Renal cortex interstitium (tissue), 11 donors: Measurements from ENCODE around the gene NDUFAF8. TPM values are rescaled to one million over a fixed set of nuclear protein-coding genes. Genes with fewer than 3 reads are reported as not detected.
A peak's percentile ranks its signal among the peaks of the same experiment; 100 is the strongest.

Experiments
- DNase-seq, 11 donors: peaks; one replicate each; pipeline ENCODE4 v3.0.0-alpha.2; 2013; ENCODE audit warnings: low read depth in 9 of 11, low spot score in 4 of 11; ENCODE audit errors: extremely low read depth in 1 of 11
- polyA plus RNA-seq, 3 donors: library from polyadenylated mRNA; unstranded; fragments of 120-200 nt; gene quantifications; one replicate each; pipeline ENCODE4 v1.2.1, GENCODE V29; 2013; ENCODE audit not compliant: insufficient read length in 3 of 3

NDUFAF8 gene
- polyA plus RNA-seq, 3 donors = 48.9 to 58.4 (median 51.8) TPM

- no peak for DNase-seq
Measured at GRCh38 chr17:81197409-81197795, 41.7 kb upstream of the NDUFAF8 start.

DNA sequence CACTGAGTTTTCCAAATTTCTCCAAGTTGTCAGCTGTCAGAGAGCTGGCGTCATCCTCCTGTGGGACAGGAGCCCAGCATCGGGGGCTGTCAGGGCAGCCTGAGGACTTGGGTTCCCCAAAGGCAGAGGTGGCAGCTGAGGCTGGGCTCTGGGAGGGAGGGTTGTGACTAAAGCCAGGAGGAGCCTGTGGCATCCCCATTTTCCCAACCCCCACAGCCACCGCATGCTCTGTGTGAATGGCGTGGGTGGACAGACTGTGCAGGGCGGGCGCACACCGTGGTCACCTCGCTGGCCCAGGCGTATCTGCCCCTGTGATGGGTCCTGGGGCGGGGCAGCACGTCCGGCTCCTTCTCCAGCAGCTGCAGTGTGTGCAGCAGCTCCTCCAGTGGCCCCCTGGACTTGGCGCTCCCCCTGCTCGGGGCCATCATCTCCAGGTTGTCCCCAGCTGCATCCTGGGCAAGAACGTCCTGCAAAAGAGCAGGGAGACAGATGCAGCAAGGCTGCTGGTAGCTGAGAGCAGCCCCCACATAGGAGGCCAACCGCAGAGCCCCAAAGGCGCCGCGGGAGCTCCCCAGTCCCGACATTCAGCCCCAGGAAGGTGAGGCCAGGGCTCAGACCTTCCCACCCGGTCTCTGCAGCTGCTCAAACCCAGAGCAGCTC is 41.2 kb upstream of the NDUFAF8 start:
- no peak for DNase-seq

DNA sequence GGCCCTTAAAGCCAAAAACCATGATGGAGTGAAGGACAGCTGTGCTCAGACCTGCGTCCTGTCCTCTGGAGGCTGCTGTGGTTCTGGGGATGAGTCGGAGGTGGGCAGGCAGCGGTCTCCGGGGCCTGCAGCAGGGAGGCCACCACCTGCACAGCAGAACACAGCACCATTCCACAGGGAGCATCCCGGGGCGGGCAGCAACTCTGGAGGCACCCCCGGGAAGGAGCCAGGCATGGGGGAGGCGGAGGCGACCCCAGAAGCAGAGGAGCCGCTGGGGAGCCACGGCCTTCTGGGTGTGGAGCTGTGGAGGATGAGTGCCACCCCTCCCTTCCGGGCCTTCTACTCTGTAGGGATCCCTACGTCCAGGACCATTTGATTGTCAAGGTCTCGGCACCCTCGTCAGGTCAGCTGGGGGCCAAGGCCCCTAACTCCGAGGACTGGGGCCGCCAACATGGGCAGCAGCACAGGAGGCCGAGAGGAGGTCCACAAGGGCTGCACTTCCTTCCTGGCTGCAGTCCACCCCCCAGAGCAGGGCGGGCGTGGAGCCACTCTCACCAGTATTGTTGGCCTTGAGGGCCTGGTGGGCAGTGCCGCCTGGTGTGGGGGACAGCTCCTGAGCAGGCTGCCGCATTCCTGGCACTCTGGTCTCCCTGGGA is 40.2 kb upstream of the NDUFAF8 start:
- no peak for DNase-seq

GRCh38 chr17:81199482-81199830 is 39.7 kb upstream of the NDUFAF8 start:
- DNase-seq = no peak

DNA sequence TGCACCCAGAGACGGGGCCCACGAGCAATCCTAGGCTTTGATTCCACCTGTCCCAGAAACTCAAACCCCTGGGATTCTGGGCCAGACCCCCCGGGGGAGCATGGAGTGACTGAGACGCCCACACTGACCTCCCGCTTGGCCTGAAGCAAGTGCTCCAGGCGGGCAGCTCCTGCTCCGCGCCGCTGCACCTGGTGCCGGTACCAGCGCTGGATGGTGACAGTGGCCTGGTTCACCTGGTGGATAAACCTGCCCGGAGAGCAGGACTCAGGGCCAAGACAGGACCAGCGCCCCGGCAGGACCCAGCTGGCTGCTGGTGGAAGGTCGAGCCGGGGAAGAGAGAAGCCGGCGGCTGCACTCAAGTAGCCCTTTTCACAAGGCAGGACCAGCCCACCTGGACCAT is 38.9 kb upstream of the NDUFAF8 start:
- DNase-seq = no peak

- DNase-seq = peak in 4 of 11 donors; percentile 17 to 45 (median 34)
Measured at GRCh38 chr17:81200695-81201580, 38.2 kb upstream of the NDUFAF8 start.

- DNase-seq = no peak
Measured at GRCh38 chr17:81202318-81202717, 36.8 kb upstream of the NDUFAF8 start.

GRCh38 chr17:81203136-81203535 is 36.0 kb upstream of the NDUFAF8 start:
- no peak for DNase-seq

DNA sequence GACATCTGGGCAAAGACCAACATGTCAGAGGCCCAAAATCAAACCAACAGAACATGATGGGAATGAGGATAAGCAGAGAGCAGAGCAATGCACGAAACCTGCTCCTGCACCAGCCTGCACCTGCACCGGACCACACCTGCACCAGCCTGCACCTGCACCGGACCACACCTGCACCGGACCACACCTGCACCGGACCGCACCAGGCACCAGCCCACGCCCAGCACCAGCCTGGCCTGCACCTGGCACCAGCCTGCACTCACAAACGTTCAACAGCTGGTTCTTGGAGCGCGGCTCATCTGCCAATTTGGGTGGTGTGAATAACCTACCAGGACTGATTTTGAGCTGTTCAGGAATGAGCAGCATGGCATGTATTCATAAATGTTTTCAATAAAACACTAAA is 34.5 kb upstream of the NDUFAF8 start:
- DNase-seq = no peak

- no peak for DNase-seq
Measured at GRCh38 chr17:81206166-81206565, 33.0 kb upstream of the NDUFAF8 start.

- DNase-seq = no peak
Measured at GRCh38 chr17:81206657-81207056, 32.5 kb upstream of the NDUFAF8 start.

GRCh38 chr17:81207610-81208581 is 31.2 kb upstream of the NDUFAF8 start:
- no peak for DNase-seq

GRCh38 chr17:81208651-81209050 is 30.5 kb upstream of the NDUFAF8 start:
- DNase-seq = no peak

DNA sequence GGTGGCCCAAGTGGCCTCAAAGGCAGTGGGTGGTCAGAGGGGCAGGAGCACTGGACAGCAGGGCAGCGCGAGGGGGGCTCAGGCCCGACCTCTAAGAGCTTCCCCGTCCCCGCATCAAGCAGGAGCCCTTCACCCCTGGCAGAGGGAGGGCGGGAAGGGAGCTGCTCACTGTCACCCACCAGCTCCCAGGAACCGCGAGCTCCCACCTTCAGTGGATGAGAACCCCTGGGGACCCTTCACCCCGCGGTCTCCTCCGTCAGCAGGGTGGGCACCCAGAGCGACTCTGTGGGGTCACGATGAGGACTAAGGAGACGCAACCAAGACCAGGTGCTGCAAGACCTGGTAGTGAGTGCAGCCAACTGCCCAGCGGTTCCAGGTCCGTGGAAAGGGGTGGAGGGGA is 30.0 kb upstream of the NDUFAF8 start:
- DNase-seq = no peak

- no peak for DNase-seq
Measured at GRCh38 chr17:81210466-81210865, 28.7 kb upstream of the NDUFAF8 start.

DNA sequence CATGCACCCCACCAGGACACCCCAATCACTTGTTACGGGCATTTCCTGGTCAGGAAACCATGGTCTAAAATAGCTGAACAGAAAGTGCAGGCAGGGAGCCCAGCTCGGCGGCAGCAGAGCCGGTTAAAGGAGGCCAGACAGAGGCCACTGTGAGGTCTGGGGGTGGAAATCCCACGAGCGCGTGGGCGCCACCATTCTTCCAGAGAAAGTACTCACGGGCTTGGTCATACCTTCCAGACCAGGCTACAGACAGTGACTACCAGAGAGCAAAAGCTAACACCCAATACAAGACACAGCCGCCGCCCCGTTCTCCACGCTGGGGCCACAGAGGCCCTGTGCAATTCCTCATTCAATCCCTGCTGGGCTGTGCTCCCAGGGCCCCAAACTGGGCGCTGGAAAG is 28.2 kb upstream of the NDUFAF8 start:
- DNase-seq = no peak

GRCh38 chr17:81212365-81212764 is 26.8 kb upstream of the NDUFAF8 start:
- DNase-seq = no peak

DNA sequence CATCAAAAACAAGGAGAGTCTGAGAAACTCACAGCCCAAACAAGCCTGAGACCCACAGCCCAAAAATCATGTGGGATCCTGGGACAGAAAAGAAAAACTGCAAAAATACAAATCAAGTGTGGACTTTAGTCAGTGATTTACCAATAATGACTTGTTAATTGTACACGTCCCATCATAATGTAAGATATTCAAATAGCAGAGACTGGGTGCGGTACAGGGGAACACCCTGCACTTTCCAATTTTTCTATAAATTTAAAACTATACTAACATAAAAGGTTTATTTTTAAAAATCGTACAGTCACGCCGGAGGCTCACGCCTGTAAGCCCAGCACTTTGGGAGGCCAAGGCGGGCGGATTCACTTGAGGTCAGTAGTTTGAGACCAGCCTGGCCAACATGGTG is 25.1 kb upstream of the NDUFAF8 start:
- no peak for DNase-seq

- no peak for DNase-seq
Measured at GRCh38 chr17:81217491-81217890, 21.6 kb upstream of the NDUFAF8 start.
